RPMI7951 (cell line): ENCODE results near the gene CD99L2. TPM values are rescaled to one million over a fixed set of nuclear protein-coding genes. Genes with fewer than 3 reads are reported as not detected.
A peak's percentile ranks its signal among the peaks of the same experiment; 100 is the strongest.
"Not testable (repeated sequence)": the region's sequence is repeated elsewhere in the genome, so short reads cannot be mapped to it uniquely, and the experiment has no call there.

Experiments used
- DNase-seq: peaks from one replicate; pipeline ENCODE4 v3.0.0-alpha.2; 2012; ENCODE audit warnings: low read depth
- total RNA-seq: library from RNA; depleted of rRNA; stranded (reverse); fragments of >200 nt; shearing (Covaris generic); gene quantifications from 2 replicates; pipeline ENCODE4 v1.2.3, GENCODE V29; 2014

The CD99L2 gene
- total RNA-seq, 1 experiment from 2014 or later = 48.9 TPM

DNA sequence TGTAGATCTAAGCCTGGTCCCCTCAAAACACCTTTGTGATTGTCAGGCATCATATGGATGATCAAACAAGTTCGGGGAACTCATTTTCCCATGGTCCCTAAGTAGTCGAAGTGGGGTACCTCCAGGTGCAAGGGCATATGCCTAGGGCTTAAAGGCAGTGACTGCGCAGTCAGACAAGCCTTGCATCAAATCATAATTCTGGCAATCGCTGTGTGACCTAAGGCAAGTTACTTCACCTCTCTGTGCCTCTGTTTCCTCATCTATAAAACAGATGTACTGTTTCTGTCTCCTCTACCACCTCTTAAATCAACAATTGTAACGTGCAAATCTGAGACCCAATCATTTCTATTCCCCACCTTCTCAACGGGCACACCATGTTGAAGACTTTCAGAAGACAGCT, 1.8 kb downstream of the CD99L2 start:
- DNase-seq = no peak

DNA sequence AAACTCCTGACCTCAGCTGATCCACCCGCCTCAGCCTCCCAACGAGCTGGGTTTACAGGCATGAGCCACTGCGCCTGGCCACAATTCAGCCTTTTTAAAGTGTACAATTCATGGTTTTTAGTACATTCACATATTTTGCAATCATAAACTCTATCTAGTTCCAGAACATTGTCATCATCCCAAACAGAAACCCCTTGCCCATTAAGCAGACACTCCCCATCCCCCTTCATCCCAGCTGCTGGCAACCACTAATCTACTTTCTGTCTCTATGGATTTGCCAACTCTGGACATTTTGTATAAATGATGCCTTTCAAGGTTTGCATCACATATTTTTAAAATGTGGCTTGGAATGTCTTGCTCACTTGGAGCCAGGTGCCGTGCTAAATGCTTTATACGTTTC, 4.5 kb downstream of the CD99L2 start:
- no peak for DNase-seq

DNA sequence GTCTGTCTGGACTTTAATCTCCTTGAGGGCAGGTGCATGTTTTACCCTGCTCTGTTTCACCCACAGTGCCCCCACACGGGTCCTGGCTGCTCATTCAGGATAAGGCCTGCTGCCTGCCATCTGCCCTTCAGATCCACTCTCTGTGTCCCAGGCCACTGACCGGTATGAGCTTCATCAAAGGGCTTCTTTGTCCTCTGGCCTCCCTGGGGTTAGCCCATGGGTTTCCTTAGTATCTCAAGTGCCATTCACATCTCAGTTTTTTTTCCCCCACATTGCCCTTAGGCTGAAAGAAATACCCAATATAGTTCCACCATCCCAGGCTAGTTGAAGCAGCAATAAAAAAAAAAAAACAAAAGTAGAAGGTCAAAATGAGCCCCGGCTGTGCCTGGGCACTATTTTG, 9.3 kb downstream of the CD99L2 start:
- peak; percentile 19 for DNase-seq

DNA sequence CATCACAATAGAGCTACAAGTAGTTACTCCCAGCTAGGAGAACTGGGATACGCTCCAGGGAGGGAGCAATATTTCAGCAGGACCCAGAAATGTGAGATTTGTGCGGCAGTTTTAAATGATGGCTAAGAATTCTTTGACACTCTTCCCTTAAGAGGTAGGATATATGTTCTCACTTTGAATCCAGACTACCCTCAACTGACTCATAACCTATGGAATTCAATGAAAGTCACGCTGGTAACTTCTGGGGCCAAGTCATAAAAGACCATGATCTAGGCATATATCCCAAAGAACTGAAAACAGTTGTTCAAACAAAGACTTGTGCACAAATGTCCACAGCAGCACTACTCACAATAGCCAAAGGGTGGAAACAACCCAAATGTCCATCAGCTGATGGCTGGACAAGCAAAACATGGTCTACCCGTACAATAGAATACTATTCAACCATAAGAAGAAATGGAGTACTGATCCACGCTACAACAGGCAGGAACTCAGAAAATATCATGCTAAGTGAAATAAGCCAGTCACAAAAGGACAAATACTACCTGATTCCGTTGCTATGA, 10.5 kb downstream of the CD99L2 start:
- DNase-seq = peak; percentile 45

DNA sequence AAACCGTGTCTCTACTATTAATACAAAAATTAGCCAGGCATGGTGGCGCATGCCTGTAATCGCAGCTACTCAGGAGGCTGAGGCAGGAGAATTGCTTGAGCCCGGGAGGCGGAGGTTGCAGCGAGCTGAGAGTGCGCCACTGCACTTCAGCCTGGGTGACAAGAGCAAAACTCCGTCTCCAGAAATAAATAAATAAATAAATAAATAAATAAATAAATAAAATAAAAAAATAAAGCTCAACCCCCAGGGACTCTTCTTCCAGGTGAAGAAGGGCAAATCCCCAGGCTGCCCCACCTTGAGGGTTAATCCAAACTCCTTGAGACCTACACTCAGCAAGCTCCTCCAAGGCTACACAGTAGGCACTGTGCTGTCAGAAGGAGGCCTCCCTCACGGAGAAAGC, 11.2 kb downstream of the CD99L2 start:
- not testable (repeated sequence) for DNase-seq

GRCh38 chrX:150886381-150886780, 12.1 kb downstream of the CD99L2 start:
- no peak for DNase-seq

- DNase-seq = no peak
Observed at GRCh38 chrX:150880808-150881165, 17.7 kb downstream of the CD99L2 start.

DNA sequence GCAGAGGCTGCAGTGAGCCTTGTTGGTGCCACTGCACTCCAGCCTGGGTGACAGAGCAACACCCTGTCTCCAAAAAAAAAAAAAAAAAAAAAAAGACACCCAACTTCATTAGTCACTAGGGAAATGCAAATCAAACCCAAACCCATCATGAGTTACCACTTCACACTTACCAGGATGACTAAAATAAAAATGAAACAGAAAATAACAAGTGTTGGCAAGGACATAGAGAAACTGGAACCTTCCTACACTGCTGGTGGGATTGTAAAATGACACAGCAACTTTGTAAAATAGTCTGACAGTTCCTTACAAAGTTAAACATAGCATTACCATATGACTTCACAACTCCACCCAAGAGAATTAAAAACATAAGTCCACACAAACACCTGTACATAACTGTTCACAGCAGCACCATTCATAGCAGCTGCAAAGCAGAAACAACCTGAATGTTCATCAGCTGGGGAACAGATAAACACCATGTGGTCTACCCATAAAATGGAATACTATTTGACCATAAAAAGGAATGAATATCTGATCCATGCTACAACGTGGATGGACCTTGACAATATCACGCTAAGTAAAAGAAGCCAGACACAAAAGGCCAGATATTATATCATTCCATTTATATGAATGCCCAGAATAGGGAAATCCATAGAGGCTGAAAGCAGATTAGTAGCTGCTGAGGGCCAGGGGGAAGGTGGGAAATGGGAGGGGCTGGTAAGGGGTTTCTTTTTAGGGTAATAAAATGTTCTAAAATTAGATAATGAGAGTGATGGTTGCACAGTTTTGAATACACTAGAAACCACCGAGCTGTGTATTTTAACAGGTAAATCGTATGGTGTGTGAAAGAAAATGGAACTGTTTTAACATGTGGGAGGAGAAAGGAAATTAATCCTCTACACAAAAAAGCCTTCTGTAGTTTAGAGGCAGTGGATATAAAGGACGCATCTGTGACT, 18.3 kb downstream of the CD99L2 start:
- no peak for DNase-seq

- not testable (repeated sequence) for DNase-seq
Observed at GRCh38 chrX:150875621-150876020, 22.8 kb downstream of the CD99L2 start.

DNA sequence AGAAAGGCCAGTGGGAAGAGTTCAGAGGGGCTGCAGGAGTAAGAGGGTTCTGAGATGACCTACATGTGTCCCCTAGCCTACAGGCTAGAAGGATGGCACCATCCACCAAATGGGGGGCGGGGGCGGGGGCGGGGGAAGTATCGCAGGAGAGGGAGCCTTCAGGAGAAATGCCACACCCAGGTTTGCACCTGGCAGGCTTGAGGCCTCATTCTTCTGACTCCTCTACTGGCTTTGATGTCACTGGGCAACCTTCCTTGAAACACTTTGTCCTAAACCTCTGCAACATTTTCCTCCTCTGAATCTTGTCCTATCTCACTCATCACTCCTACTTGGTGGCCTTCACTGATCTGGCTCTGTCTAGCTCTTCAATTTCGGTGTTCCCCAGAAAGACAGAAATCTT, 24.0 kb downstream of the CD99L2 start:
- DNase-seq = no peak

DNA sequence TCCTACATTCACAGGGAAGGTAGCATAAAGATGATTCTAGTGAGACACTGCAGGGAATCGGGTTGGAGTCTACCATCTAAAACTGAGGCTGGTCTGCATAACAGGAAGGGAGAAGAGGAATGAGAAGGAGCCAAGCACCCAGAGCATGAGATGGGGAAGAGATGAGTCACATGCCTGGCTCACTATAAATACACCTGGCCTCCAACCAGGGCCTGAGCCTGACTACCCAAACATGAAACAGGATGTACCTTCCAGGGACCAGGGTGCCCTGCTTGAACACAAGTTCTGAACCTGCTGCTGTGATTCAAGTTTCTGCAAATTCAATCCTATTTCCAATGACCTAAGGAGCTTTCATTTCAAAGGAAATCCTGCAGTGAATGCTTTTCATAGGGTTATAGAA, 24.9 kb downstream of the CD99L2 start:
- DNase-seq = peak; percentile 17

GRCh38 chrX:150872773-150873336, 25.6 kb downstream of the CD99L2 start:
- no peak for DNase-seq

- DNase-seq = no peak
Observed at GRCh38 chrX:150871341-150871811, 27.1 kb downstream of the CD99L2 start.

GRCh38 chrX:150870487-150871340, 27.8 kb downstream of the CD99L2 start:
- no peak for DNase-seq

GRCh38 chrX:150870029-150870428, 28.4 kb downstream of the CD99L2 start:
- no peak for DNase-seq

GRCh38 chrX:150869450-150869849, 29.0 kb downstream of the CD99L2 start:
- no peak for DNase-seq

GRCh38 chrX:150868625-150869024, 29.8 kb downstream of the CD99L2 start:
- DNase-seq = no peak

- DNase-seq = no peak
Observed at GRCh38 chrX:150864127-150864526, 34.3 kb downstream of the CD99L2 start.

DNA sequence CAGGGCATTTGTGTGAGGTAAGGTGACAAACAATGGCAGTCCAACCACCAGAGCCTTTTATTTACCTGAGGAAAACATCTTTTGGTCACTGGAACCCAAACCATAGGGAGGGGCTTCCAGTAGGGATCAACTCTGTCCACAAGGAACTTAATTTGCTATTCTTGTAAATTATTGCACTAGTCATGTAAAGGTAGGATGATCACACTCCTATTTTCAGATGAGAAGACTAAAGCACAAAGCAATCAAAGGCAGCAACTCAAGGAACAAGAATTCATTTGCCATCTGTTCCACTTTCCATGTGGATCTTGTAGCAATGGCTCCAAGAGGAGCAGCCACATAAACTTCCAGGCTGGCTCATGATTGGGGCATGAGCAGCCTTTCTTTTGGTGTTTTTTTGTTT, 35.3 kb downstream of the CD99L2 start:
- DNase-seq = no peak

GRCh38 chrX:150857453-150857852, 41.0 kb downstream of the CD99L2 start:
- no peak for DNase-seq

GRCh38 chrX:150856785-150857184, 41.7 kb downstream of the CD99L2 start:
- DNase-seq = no peak

GRCh38 chrX:150856101-150856500, 42.4 kb downstream of the CD99L2 start:
- DNase-seq = peak; percentile 20
